Stomach smooth muscle (tissue), 2 donors: ENCODE results near the gene SNRPA.
A peak's percentile ranks its signal among the peaks of the same experiment; 100 is the strongest.

Experiments used
- H3K27ac ChIP-seq: one replicate; pipeline ENCODE4 v1.7.0; 2013; ENCODE audit warnings: mild to moderate bottlenecking, low read length, inconsistent platforms
- H3K27me3 ChIP-seq, 2 donors: one replicate each; pipeline ENCODE4 v1.7.0; 2013; ENCODE audit warnings: low read length in 2 of 2; ENCODE audit not compliant: insufficient read depth in 2 of 2, control insufficient read depth in 1 of 2
- H3K36me3 ChIP-seq, 2 donors: one replicate each; pipeline ENCODE4 v1.7.0; 2013; ENCODE audit warnings: low read length in 2 of 2; ENCODE audit not compliant: control insufficient read depth in 2 of 2, insufficient read depth in 2 of 2
- H3K4me1 ChIP-seq: one replicate; pipeline ENCODE4 v1.7.0; 2013; ENCODE audit warnings: low read length; ENCODE audit not compliant: control insufficient read depth, insufficient read depth
- H3K4me3 ChIP-seq, 2 donors: one replicate each; pipeline ENCODE4 v1.7.0; 2013; ENCODE audit warnings: low read length in 2 of 2
- H3K9ac ChIP-seq, 2 donors: one replicate each; pipeline ENCODE4 v1.7.0; 2013; ENCODE audit warnings: low read length in 2 of 2, mild to moderate bottlenecking in 1 of 2
- H3K9me3 ChIP-seq, 2 donors: one replicate each; pipeline ENCODE4 v1.7.0; 2013; ENCODE audit warnings: low read length in 2 of 2; ENCODE audit not compliant: control insufficient read depth in 2 of 2
- donor health status: healthy.
- donor health status: Pancreatic carcinoma.

Gene SNRPA

DNA sequence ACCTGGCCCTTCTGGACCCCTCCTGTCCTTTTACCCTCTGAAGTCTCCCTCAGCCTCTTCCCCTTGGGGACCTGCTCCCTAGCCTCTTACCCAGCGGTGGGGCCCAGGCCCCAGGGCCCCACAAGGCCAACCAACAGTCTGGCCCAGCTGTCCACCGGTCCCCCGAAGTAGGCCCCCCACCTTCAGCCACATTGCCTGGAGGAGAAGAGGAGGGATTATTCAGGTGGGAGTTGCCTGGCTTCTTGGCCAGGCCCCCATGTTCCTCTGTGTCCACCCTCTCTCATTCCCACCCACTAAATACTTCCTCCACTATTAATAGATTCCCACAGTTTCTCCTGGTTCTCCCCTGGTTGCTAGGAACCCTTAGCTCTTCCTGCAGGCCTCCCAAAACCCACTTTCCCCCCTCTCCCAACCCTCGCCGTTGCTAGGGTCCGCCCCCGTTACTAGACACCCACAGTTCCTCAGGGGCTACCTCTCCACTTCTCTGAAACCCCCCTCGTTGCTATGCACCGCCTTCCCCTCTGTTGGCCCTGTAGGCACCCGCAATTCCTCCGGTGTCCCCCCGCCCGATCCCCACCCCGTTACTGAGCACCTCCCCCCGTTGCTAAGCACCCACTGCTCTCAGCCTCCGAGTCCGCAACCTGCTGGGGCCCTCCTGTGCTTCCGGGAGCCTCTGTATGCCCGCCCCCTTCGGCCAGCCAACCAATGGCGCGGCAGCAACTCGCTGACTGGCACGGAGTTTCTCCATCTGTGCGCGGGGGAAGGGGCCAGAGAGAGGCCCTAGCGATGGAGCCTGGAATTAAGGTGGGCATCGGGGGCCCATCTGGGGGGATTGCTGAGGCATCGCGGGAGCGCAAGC is 36.3 kb upstream of the SNRPA start:
- no peaks in the 10 kb centered on the region for H3K9me3 ChIP-seq
- peaks cover 3 to 8% of the 10 kb centered on the region in 2 donors for H3K36me3 ChIP-seq
- H3K27ac ChIP-seq: peak overlapping the region; percentile 100
- peak overlapping the region; percentile 69 to 80 for H3K9ac ChIP-seq
- no peaks in the 10 kb centered on the region for H3K27me3 ChIP-seq
- peak overlapping the region; percentile 60 to 97 for H3K4me3 ChIP-seq
- H3K4me1 ChIP-seq: peaks cover 44% of the 10 kb centered on the region

DNA sequence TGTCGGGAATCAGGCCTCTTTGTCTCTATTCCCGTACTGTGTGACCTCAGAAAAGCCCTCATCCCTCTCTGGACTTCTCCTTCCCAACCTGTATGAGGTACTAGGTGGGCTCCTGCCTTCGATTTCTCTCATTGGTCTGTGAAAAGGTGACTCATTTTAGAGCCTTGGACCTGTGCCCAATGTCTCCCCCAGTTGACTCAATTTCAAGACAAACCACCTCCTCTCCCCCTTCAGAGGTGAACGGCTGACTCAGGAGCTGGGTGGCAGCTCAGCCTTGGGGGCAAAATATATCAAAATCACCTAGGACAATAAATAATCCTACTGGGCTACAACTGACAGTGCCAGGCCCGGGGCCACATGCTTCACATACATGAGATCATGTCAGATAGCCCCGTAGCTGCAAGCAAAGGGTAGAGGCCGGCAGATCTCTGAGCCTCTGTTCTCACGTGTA is 34.9 kb upstream of the SNRPA start:
- H3K4me1 ChIP-seq: peaks cover 56% of the 10 kb centered on the region
- peak overlapping the region; percentile 100 for H3K27ac ChIP-seq
- peak overlapping the region; percentile 78 to 97 for H3K4me3 ChIP-seq
- no peaks in the 10 kb centered on the region for H3K27me3 ChIP-seq
- H3K36me3 ChIP-seq: peaks cover 3 to 4% of the 10 kb centered on the region in 2 donors
- no peaks in the 10 kb centered on the region for H3K9me3 ChIP-seq
- peak overlapping the region; percentile 90 to 98 for H3K9ac ChIP-seq

DNA sequence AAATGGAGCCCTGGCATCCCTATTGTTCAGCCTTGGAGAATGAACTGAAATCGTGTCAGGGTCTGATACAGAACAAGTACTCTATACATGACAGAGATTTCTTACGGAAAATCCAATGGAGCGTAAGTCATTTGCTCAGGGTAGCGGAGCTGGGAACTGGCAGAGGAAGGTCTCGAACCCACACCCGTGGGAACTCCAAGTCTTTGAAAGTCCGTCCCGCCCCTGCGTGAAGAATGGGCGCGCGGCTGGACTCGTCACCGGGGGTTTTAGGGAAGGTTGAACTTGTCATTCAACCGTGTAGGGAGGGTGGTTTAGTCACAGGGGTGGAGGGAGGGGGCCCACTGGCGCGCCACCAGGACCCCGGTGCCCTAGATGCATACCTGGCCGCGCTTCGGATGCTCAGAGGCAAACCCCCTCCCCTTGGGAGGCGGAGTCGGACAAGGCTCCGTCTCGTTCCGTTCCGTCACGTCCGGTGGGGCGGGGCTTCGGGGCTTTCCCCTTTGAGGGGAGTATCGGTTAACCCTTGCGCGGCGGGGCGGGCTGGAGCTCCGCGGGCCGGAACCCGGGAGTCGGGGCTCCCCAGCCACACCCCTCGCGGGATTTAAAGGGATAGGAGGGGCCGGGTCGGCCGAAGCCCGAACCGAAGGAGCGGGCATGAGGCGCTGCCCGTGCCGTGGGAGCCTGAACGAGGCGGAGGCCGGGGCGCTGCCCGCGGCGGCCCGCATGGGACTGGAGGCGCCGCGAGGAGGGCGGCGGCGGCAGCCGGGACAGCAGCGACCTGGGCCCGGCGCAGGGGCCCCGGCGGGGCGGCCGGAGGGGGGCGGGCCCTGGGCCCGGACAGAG is 34.3 kb upstream of the SNRPA start, which contains the start of the genes COQ8B and ITPKC:
COQ8B (minus strand) TSS at position 405 of the 843 bp plus-strand sequence. CDS start 2,254 bp downstream, outside the sequence.
ITPKC (plus strand) TSS at position 631 of the 843 bp plus-strand sequence; CDS start at position 655, 24 bp downstream.
- H3K4me1 ChIP-seq: peaks cover 62% of the 10 kb centered on the region
- H3K27ac ChIP-seq: peak within 1 kb of the TSS; percentile 100
- H3K36me3 ChIP-seq: no peaks in the 10 kb centered on the region
- peak within 1 kb of the TSS; percentile 97 to 98 for H3K9ac ChIP-seq
- no peaks in the 10 kb centered on the region for H3K27me3 ChIP-seq
- H3K9me3 ChIP-seq: no peaks in the 10 kb centered on the region
- peak within 1 kb of the TSS; percentile 97 to 99 for H3K4me3 ChIP-seq

DNA sequence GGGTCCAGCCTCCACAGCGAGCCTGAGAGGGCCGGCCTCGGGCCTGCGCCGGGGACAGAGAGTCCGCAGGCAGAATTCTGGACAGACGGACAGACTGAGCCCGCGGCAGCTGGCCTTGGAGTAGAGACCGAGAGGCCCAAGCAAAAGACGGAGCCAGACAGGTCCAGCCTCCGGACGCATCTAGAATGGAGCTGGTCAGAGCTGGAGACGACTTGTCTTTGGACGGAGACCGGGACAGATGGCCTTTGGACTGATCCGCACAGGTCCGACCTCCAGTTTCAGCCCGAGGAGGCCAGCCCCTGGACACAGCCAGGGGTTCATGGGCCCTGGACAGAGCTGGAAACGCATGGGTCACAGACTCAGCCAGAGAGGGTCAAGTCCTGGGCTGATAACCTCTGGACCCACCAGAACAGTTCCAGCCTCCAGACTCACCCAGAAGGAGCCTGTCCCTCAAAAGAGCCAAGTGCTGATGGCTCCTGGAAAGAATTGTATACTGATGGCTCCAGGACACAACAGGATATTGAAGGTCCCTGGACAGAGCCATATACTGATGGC is 33.6 kb upstream of the SNRPA start:
- H3K9me3 ChIP-seq: no peaks in the 10 kb centered on the region
- H3K27ac ChIP-seq: peak overlapping the region; percentile 100
- H3K9ac ChIP-seq: peak overlapping the region; percentile 97 to 98
- H3K4me3 ChIP-seq: peak overlapping the region; percentile 97 to 99
- no peaks in the 10 kb centered on the region for H3K27me3 ChIP-seq
- peaks cover 0 to 2% of the 10 kb centered on the region in 2 donors for H3K36me3 ChIP-seq
- peaks cover 67% of the 10 kb centered on the region for H3K4me1 ChIP-seq

DNA sequence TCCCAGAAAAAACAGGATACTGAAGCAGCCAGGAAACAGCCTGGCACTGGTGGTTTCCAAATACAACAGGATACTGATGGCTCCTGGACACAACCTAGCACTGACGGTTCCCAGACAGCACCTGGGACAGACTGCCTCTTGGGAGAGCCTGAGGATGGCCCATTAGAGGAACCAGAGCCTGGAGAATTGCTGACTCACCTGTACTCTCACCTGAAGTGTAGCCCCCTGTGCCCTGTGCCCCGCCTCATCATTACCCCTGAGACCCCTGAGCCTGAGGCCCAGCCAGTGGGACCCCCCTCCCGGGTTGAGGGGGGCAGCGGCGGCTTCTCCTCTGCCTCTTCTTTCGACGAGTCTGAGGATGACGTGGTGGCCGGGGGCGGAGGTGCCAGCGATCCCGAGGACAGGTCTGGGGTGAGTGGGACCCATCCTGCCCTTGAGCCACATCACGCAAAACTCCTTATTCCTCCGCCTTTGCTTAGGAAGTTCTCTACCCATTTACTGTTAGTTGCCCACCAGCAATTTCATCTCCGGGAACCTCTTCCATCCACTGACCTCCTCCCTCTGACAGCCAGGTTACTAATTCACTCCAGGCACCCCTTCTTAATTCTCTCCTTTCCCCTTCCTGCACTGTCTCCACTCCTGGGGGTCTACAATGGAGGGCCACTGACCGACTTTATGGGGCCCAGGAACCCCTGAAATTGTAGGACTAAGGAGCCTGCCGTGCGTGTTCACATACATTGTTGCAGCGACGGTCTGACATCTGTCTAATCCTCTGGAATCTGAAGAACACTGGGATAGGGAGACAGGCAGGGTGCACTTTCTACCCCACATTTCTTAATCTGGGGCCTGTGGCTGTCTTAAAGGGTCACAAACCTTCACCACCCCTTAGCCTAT is 32.9 kb upstream of the SNRPA start:
- H3K9ac ChIP-seq: peak overlapping the region; percentile 97 to 98
- H3K9me3 ChIP-seq: no peaks in the 10 kb centered on the region
- H3K4me1 ChIP-seq: peaks cover 67% of the 10 kb centered on the region
- H3K36me3 ChIP-seq: peaks cover 0 to 3% of the 10 kb centered on the region in 2 donors
- H3K4me3 ChIP-seq: peak overlapping the region; percentile 97 to 99
- peak overlapping the region; percentile 100 for H3K27ac ChIP-seq
- H3K27me3 ChIP-seq: no peaks in the 10 kb centered on the region

DNA sequence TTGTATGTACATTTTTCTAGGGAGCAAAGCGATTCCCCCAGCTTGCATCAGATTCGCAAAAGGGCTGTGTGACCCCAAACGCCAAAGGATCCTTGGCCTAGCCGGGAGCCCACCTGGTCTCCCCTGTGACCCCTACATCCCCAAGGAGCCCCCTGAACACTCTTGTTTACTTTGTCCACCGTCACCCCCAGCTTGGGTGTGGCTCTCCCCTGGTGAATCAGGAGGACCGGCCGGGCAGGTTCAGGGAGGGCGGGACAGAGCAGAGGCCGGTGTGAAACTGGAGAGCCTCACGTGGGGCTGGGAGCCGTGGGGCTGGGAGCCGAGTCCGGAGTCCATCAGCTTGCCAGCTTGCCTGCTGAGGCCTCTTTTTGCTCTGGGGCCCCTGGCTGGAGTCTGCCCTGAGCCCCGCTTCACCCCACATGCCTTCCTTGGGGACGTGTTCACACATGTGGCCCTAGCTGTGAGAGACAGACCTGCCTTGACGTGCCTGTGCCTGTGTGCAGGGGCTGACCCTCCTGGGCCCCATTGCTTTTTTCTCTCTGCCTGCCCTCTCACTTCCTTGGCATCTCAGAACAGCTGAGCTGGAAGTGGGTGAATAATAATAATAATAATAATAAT is 32.1 kb upstream of the SNRPA start:
- peak overlapping the region; percentile 97 to 98 for H3K9ac ChIP-seq
- no peaks in the 10 kb centered on the region for H3K27me3 ChIP-seq
- peaks cover 2 to 4% of the 10 kb centered on the region in 2 donors for H3K36me3 ChIP-seq
- H3K27ac ChIP-seq: peak overlapping the region; percentile 100
- H3K4me1 ChIP-seq: peaks cover 67% of the 10 kb centered on the region
- H3K4me3 ChIP-seq: peak overlapping the region; percentile 97 to 99
- H3K9me3 ChIP-seq: no peaks in the 10 kb centered on the region

DNA sequence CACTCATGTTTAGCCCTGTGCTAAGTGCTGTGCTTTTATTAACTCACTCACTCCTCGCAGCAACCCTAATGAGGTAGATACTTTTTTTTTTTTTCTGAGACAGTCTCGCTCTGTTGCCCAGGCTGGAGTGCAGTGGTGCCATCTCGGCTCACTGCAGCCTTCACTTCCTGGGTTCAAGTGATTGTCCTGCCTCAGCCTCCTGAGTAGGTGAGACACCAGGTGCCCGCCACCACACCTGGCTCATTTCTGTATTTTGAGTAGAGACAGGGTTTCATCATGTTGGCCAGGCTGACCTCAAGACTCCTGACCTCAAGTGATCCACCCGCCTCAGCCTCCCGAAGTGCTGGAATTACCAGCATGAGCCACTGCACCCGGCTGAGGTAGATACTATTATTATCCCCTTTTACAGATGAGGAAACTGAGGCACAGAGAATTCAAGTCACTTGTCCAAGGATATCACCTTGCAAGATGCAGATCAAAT is 31.5 kb upstream of the SNRPA start:
- H3K36me3 ChIP-seq: peaks cover 7 to 9% of the 10 kb centered on the region in 2 donors
- H3K9ac ChIP-seq: peak overlapping the region in 1 of 2 donors; percentile 98
- no peaks in the 10 kb centered on the region for H3K27me3 ChIP-seq
- H3K9me3 ChIP-seq: no peaks in the 10 kb centered on the region
- peak overlapping the region; percentile 100 for H3K27ac ChIP-seq
- peak overlapping the region; percentile 97 to 99 for H3K4me3 ChIP-seq
- peaks cover 67% of the 10 kb centered on the region for H3K4me1 ChIP-seq

DNA sequence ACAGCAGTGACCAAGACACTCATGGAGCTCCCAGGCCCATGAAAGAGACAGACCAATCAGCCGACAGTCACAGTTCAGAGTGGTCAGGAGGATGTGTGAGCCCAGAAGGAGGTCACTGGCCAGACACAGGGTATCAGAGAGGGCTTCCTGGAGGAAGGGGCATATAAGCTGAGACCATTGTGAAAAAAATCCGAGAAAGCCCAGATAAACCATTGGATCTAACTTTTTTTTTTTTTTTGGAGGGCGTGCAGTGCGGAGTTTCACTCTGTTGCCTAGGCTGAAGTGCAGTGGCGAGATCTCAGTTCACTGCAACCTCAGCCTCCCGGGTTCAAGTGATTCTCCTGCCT is 29.9 kb upstream of the SNRPA start:
- Histone ChIP-seq H3K9ac (peak overlapping the region; percentile 36 to 65), H3K4me1 (peaks cover 58% of the 10 kb centered on the region), H3K27ac (peak overlapping the region; percentile 80), H3K4me3 (peak overlapping the region; percentile 3 to 97), H3K27me3 (no peaks in the 10 kb centered on the region), H3K9me3 (no peaks in the 10 kb centered on the region), H3K36me3 (peaks cover 16 to 19% of the 10 kb centered on the region in 2 donors)

DNA sequence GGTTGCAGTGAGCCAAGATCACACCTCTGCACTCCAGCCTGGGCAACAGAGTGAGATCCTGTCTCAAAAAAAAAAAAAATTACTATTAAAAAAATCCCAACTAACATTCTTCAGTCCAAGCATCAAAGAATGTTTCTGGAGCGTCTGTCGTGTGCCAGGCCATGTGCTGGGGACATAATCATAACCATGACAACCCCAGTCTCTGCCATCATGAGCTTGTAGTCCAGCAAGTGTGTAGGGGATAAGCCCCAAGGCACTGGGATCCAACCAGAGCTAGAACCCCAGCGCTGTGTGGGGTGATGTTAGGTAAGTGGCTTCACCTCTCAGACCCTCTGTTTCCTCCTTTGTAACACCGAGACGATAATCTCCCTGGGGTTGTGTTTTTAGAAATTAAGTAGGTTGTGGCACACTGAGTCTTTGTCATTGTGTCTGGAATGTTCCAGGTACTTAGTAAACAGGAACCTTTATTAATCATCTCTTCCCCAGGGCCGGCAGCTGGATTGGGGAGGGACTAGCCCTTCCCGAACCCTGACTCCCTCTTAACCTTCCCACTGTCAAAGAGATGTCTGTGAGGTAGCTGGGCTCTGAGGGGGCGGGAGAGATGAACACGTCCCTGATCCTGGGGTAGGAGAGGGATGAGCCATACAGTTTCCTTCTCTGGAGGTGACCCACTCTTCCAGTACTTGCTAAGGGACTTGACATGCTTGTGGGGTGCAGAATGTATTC is 28.9 kb upstream of the SNRPA start:
- Histone ChIP-seq H3K36me3 (peaks cover 23 to 27% of the 10 kb centered on the region in 2 donors), H3K4me3 (no peak overlapping the region), H3K9ac (peak overlapping the region in 1 of 2 donors; percentile 21), H3K27me3 (no peaks in the 10 kb centered on the region), H3K27ac (no peak overlapping the region), H3K4me1 (peaks cover 55% of the 10 kb centered on the region), H3K9me3 (no peaks in the 10 kb centered on the region)
